A673 (cell line): ENCODE results near the gene HS3ST3B1. TPM values are rescaled to one million over a fixed set of nuclear protein-coding genes. Genes with fewer than 3 reads are reported as not detected.

Experiments used
- BruUV-seq: library from RNA; stranded (reverse); fragments of 400-500 nt; replicated peaks from 2 replicates; lab custom pipeline; 2021; lab: Mats Ljungman, UMichigan
- CTCF ChIA-PET: fragments of 300-600 bp; sonication (Branson Sonifier 250); formaldehyde crosslinking; loops from one replicate; lab custom pipeline; 2022; ENCODE audit warnings: antibody characterized with exemption; lab: Charles Lee
- POLR2A ChIA-PET: fragments of 300-600 bp; sonication (Branson Sonifier 250); formaldehyde crosslinking; loops from one replicate; lab custom pipeline; 2022; ENCODE audit warnings: antibody characterized with exemption; ENCODE audit not compliant: low non-redundant PET; lab: Charles Lee
- DNase-seq: peaks from one replicate; pipeline ENCODE4 v3.0.0-alpha.2; 2015; ENCODE audit warnings: low spot score
- H3K27ac ChIP-seq: fragments of 200-600 bp; sonication (generic); 2 replicates; pipeline ENCODE4 v1.5.1; 2016; ENCODE audit warnings: mixed run types, low read depth, mild to moderate bottlenecking, mixed read lengths, antibody characterized with exemption, low read length; ENCODE audit not compliant: poor library complexity, severe bottlenecking
- H3K27me3 ChIP-seq: fragments of 200-600 bp; sonication (generic); replicated peaks from 2 replicates; pipeline ENCODE4 v1.6.1; 2017; ENCODE audit warnings: mixed run types, low read depth, mild to moderate bottlenecking, mixed read lengths, antibody characterized with exemption, low read length; ENCODE audit not compliant: insufficient read depth, poor library complexity
- H3K36me3 ChIP-seq: fragments of 200-600 bp; sonication (generic); 2 replicates; pipeline ENCODE4 v1.6.1; 2016; ENCODE audit warnings: mixed run types, mild to moderate bottlenecking, mixed read lengths, antibody characterized with exemption, low read length; ENCODE audit not compliant: insufficient read depth, poor library complexity, severe bottlenecking
- H3K4me1 ChIP-seq: fragments of 200-600 bp; sonication (generic); 2 replicates; pipeline ENCODE4 v1.6.1; 2017; ENCODE audit warnings: mixed run types, mild to moderate bottlenecking, mixed read lengths, antibody characterized with exemption, low read length; ENCODE audit not compliant: insufficient read depth, poor library complexity, severe bottlenecking
- H3K4me3 ChIP-seq: fragments of 200-600 bp; sonication (generic); 2 replicates; pipeline ENCODE4 v1.5.1; 2016; ENCODE audit warnings: low read depth, mixed run types, mild to moderate bottlenecking, mixed read lengths, low read length; ENCODE audit not compliant: poor library complexity, severe bottlenecking
- H3K9me3 ChIP-seq: fragments of 200-600 bp; sonication (generic); 2 replicates; pipeline ENCODE4 v1.6.1; 2016; ENCODE audit warnings: mixed run types, low read depth, mild to moderate bottlenecking, mixed read lengths, antibody characterized with exemption, low read length; ENCODE audit not compliant: poor library complexity, severe bottlenecking
- EZH2 ChIP-seq: fragments of 200-600 bp; sonication (generic); IDR thresholded peaks from 2 replicates; pipeline ENCODE4 v1.6.1; 2017; ENCODE audit warnings: borderline replicate concordance, low read depth, mild to moderate bottlenecking, mixed read lengths, antibody characterized with exemption, low read length; ENCODE audit not compliant: poor library complexity, severe bottlenecking
- intact Hi-C: fragments of 100-400 bp; cut with micrococcal nuclease; formaldehyde crosslinking; loops from one replicate; pipeline ENCODE4 v1.10.0; 2022; ENCODE audit not compliant: unreplicated experiment
- total RNA-seq: library from RNA; stranded (reverse); gene quantifications from 2 replicates; pipeline ENCODE4 v1.2.3, GENCODE V29; 2021
- TF ChIP-seq, protein P1 (sequence below): fragments of 300-800, 200-600 bp; sonication (generic); conservative IDR thresholded peaks from 2 replicates; pipeline ENCODE4 v1.5.1; 2017; ENCODE audit warnings: low read depth, mild to moderate bottlenecking, antibody characterized with exemption, low read length, moderate library complexity, mixed read lengths

The HS3ST3B1 gene
- total RNA-seq, 1 experiment from 2014 or later: not detected

DNA sequence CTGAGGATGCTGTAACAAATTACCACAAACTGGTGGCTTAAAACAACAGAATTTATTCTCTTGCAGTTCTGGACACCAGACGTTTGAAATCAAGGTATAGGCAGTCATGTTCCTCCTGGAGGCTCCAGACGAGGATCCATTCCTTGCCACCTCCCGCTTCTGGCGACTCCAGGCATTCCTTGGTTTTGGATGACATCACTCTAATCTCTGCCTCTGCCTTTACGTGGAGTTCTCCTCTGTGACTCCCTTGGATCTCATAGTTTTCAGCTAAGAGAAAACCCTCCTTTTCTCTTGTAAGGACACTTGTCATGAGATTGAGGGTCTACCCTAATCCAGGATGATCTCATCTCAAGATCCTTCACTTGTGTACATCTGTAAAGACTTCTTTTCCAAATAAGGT, 31.4 kb upstream of the HS3ST3B1 start:
- no peak overlapping the region for H3K27ac ChIP-seq
- DNase-seq: no peak
- TF ChIP-seq, protein P1, sequence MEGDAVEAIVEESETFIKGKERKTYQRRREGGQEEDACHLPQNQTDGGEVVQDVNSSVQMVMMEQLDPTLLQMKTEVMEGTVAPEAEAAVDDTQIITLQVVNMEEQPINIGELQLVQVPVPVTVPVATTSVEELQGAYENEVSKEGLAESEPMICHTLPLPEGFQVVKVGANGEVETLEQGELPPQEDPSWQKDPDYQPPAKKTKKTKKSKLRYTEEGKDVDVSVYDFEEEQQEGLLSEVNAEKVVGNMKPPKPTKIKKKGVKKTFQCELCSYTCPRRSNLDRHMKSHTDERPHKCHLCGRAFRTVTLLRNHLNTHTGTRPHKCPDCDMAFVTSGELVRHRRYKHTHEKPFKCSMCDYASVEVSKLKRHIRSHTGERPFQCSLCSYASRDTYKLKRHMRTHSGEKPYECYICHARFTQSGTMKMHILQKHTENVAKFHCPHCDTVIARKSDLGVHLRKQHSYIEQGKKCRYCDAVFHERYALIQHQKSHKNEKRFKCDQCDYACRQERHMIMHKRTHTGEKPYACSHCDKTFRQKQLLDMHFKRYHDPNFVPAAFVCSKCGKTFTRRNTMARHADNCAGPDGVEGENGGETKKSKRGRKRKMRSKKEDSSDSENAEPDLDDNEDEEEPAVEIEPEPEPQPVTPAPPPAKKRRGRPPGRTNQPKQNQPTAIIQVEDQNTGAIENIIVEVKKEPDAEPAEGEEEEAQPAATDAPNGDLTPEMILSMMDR: no peak
- H3K4me3 ChIP-seq: no peak overlapping the region
- ChIA-PET POLR2A (no interaction called here), CTCF (no interaction called here)
- H3K4me1 ChIP-seq: no peaks in the 10 kb centered on the region
- no peaks in the 10 kb centered on the region for H3K36me3 ChIP-seq
- H3K9me3 ChIP-seq: no peaks in the 10 kb centered on the region
- no TSS peak for BruUV-seq
- H3K27me3 ChIP-seq: no peaks in the 10 kb centered on the region
- intact Hi-C loops: no loop called here

DNA sequence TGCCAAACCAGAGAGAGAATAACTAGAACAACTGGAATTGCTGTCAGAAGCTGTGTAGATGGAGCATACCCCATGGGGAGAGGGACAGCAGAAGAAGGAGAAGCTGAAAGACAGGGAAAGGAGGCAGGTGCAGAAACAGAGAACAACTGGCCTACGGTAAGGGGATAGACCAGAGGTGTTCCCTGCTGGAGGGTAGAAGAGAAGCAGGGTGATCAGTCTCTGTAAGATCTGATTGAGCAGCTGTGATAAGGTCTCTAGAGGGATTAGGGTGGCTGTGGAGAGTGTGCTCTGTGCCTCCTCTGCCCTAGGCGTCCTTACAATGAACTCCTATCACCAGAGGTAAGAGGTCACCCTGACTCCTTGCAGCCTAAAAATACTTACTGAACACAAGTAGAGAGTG, 30.4 kb upstream of the HS3ST3B1 start:
- intact Hi-C loops: no loop called here
- no TSS peak for BruUV-seq
- Histone ChIP-seq H3K4me1 (no peaks in the 10 kb centered on the region), H3K36me3 (no peaks in the 10 kb centered on the region), H3K4me3 (no peak overlapping the region), H3K9me3 (no peaks in the 10 kb centered on the region), H3K27me3 (no peaks in the 10 kb centered on the region), H3K27ac (no peak overlapping the region)
- TF ChIP-seq, protein P1: no peak
- no peak for TF ChIP-seq EZH2
- ChIA-PET CTCF (no interaction called here), POLR2A (no interaction called here)
- DNase-seq: no peak

DNA sequence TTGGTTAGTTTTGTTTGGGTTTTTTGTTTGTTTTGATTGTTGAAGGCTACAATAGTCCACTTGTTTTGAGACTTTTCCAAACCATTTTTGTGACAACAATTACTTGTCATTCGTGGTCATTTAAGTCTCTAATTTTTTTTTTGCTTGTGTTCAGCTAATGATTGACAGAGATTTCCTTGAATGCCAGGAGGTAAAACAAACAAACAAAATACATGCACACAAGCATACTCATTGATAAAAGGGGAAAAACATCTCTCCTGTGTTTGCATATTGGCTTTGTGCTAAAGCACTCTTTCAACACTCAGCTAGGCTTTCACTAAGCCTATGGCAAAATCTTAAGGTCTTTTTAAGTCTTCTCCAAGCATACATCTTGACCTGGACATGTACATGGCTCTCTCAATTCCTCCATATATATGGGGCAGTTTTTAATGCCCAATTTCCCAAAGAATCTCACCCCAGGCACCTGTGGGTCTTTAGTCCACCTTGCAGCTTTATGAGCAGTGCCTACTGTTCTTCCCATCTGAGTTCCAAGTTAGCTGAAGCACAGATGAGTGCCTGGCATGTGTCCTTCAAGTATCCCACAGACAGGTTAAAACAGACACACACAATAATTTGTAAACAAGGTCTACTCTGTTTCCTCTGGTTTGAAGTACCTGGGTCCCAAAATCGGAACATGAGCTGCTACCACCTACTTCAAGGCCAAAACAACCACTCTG, 24.2 kb upstream of the HS3ST3B1 start:
- no peak for DNase-seq
- no peak for TF ChIP-seq EZH2
- TF ChIP-seq, protein P1: no peak
- H3K9me3 ChIP-seq: no peaks in the 10 kb centered on the region
- no peak overlapping the region for H3K27ac ChIP-seq
- BruUV-seq: no TSS peak
- no peaks in the 10 kb centered on the region for H3K27me3 ChIP-seq
- CTCF ChIA-PET: no interaction called here
- H3K36me3 ChIP-seq: no peaks in the 10 kb centered on the region
- intact Hi-C loops: no loop called here
- POLR2A ChIA-PET: no interaction called here
- no peak overlapping the region for H3K4me3 ChIP-seq
- H3K4me1 ChIP-seq: no peaks in the 10 kb centered on the region
